Stimulated activated naive CD8-positive, alpha-beta T cell treated with anti-CD3 and anti-CD28 coated beads, Interleukin-15, Interleukin-2, amounts not matched to agents 100 ng/mL and 50 ng/mL, for 24 hours (primary cell): Measurements from ENCODE around the gene LAGE3.
"Not testable (repeated sequence)": the region's sequence is repeated elsewhere in the genome, so short reads cannot be mapped to it uniquely, and the experiment has no call there.

ENCODE experiments used
- H3K27ac Mint-ChIP-seq: one replicate; pipeline ENCODE4 v1.8.0; 2021; ENCODE audit warnings: mild to moderate bottlenecking, mixed read lengths
- H3K27me3 Mint-ChIP-seq: one replicate; pipeline ENCODE4 v1.8.0; 2021; ENCODE audit warnings: mixed read lengths
- H3K36me3 Mint-ChIP-seq: one replicate; pipeline ENCODE4 v1.8.0; 2021; ENCODE audit warnings: low read depth, mixed read lengths
- H3K4me1 Mint-ChIP-seq: one replicate; pipeline ENCODE4 v1.8.0; 2021; ENCODE audit warnings: low read depth, mixed read lengths
- H3K4me3 Mint-ChIP-seq: one replicate; pipeline ENCODE4 v1.8.0; 2021; ENCODE audit warnings: mild to moderate bottlenecking, mixed read lengths
- H3K9me3 Mint-ChIP-seq: one replicate; pipeline ENCODE4 v1.8.0; 2021; ENCODE audit warnings: mixed read lengths

LAGE3 gene

DNA sequence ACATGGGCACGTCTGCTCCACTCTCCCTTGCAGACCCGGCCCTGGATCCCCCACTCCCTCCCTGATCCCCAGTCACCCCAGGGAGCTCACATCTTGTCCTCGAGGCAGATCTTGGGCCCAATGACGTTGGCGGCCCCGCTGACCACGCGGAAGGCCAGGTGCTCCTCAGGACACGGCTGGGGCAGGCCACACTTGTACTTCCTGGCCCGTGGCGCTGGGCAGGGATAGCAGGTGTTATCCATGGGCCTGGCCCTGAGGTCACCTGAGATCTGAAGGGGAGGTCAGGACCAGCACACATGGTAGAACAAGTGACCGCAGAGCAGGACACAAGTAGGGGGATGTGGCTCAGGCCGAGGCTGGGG, 29.3 kb upstream of the LAGE3 start:
- Mint-ChIP-seq H3K27me3 (no peaks in the 10 kb centered on the region), H3K9me3 (no peaks in the 10 kb centered on the region), H3K4me1 (peaks cover 20% of the 10 kb centered on the region)

DNA sequence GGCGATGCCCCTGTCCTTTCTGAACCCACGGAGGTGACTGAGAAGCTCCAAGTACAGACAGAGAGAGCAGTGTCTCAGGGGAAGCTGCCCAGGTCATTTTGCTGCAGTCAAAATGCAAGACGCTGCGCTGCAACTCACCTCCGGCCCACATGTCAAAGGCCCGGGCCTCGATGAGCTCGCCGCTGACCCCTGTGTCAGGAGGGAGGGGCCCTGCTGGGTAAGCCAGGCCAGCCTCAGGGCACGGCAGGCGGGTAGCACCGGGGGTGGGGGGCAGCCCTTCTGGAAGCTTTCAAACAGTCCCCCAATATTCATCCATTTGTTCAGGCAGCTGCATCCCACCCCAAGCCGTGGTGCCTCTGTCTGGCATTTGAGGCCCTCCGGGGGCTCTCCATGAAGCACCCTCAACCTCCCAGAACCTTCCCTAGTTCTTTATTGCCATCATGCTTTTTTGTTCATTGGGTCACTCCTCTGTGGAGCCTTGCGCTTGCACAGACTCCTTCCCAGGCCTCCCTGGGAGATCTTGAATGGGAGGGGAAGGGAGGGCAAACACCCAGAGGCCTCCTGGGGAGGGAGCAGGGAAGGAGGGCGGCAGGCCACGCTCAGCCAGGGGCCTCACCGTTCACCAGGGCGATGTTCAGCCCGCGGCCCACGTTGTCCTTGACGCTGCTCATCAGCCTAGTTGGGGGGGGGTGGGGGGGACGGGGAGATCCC, 28.7 kb upstream of the LAGE3 start:
- Mint-ChIP-seq H3K27ac (no peak overlapping the region), H3K36me3 (peaks cover 22% of the 10 kb centered on the region), H3K27me3 (no peaks in the 10 kb centered on the region), H3K4me1 (peaks cover 20% of the 10 kb centered on the region), H3K9me3 (no peaks in the 10 kb centered on the region), H3K4me3 (no peak overlapping the region)

More for the DNA sequence above, 29.3 kb upstream of the LAGE3 start:
- Mint-ChIP-seq H3K36me3 (peaks cover 22% of the 10 kb centered on the region), H3K4me3 (no peak overlapping the region), H3K27ac (no peak overlapping the region)

DNA sequence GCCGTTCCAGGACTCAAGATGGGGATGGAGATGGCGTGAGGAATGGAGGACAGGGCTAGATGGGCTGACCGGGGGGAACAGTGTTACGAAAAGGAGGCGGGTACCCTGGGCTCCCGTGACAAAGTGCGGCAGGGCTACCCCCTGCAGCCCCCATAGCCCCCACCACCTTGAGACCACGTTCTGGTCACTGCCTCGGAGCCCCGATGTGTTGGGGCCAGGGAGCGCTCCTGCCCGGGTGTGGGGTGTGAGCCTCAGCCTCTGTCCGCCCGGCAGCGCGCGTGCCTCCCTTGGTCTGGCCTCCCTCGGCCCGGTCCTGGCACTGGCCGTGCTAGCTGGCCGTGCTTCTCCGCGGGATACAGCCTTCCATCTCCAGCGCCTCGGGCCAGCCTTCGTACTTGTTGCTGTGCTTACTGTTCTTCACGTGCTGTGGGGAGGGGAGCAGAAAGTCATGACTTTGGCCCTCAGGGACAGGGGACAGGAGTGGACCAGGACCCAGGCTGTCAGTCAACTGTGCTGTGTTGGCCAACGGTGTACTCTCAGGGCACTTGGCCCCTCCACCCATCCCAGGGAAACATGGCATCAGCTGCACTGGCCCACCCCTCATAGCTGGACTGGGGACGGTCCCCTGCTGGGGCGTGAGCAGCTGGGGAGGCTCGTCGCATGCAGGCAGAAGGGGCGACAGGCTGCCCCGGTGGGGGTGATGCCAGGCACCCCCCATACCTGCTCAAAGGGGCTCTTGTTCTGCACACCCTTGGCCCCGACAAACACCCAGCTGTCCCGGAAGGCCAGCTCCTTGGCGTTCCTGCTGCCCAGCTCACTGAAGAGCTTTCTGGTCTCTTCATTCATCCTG, 27.6 kb upstream of the LAGE3 start:
- Mint-ChIP-seq H3K4me3 (no peak overlapping the region), H3K27ac (no peak overlapping the region), H3K36me3 (peaks cover 22% of the 10 kb centered on the region)

DNA sequence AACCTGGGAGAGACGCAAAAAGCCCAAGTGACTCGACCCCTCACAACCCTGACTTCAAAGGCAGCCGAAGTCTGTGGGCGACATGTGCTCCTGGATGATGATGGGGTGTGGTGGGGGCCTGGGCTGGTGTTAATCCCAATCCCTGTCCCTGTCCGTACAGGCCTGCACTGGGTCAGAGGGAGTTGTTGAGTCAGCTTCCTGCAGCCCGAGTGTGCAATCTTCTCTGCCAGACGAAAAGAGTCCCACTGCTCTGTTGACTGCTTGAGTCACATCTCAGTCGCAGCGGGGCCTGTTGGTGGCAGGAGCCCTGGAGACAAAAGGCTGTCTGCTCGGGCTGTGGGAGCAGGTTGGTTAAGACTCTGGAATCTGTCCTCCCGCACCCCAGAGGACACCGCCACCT, 26.7 kb upstream of the LAGE3 start:
- Mint-ChIP-seq H3K36me3 (peaks cover 17% of the 10 kb centered on the region), H3K9me3 (no peaks in the 10 kb centered on the region), H3K4me1 (peaks cover under 1% of the 10 kb centered on the region), H3K27ac (no peak overlapping the region), H3K27me3 (no peaks in the 10 kb centered on the region), H3K4me3 (no peak overlapping the region)

More for the DNA sequence above, 27.6 kb upstream of the LAGE3 start:
- Mint-ChIP-seq H3K27me3 (no peaks in the 10 kb centered on the region), H3K4me1 (peaks cover 10% of the 10 kb centered on the region), H3K9me3 (no peaks in the 10 kb centered on the region)

DNA sequence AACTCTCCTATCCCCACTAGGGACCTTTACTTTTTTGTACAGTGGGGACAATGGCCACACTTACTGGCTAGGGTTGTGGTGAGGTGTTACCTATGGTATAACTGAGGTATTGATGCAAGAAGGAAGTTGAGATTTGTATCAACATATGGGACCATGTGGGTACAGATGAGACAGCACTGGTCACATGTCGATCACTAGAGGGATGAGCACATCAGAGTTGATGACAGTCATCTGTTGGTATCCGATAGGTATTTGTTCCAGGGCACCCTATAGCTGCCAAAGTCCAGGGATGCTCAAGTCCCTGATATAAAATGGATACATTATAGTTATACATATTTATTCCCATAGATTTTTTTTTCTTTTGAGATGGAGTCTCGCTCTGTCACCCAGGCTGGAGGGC, 23.9 kb upstream of the LAGE3 start:
- Mint-ChIP-seq H3K36me3 (no peaks in the 10 kb centered on the region), H3K27ac (no peak overlapping the region), H3K4me1 (no peaks in the 10 kb centered on the region), H3K4me3 (no peak overlapping the region), H3K9me3 (no peaks in the 10 kb centered on the region), H3K27me3 (no peaks in the 10 kb centered on the region)

DNA sequence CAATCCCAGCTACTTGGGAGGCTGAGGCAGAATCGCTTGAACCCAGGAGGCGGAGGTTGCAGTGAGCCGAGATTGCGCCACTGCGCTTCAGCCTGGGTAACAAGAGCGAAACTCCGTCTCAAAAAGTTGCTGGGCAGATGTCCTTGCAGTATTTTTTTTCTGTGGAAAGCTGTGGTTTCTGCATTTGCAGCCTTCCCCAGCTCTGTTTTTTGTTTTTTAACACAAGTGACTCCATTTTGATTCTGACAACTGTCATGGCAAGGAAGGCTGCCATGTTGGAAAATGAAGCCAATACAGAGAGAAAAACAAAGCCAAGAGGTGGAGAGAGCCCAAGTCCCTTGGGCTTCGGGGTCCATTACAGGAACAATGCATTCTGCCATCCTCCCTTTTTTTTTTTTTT, 23.0 kb upstream of the LAGE3 start:
- H3K4me3 Mint-ChIP-seq: no peak overlapping the region
- H3K4me1 Mint-ChIP-seq: no peaks in the 10 kb centered on the region
- H3K36me3 Mint-ChIP-seq: no peaks in the 10 kb centered on the region
- no peak overlapping the region for H3K27ac Mint-ChIP-seq
- no peaks in the 10 kb centered on the region for H3K9me3 Mint-ChIP-seq
- H3K27me3 Mint-ChIP-seq: no peaks in the 10 kb centered on the region

DNA sequence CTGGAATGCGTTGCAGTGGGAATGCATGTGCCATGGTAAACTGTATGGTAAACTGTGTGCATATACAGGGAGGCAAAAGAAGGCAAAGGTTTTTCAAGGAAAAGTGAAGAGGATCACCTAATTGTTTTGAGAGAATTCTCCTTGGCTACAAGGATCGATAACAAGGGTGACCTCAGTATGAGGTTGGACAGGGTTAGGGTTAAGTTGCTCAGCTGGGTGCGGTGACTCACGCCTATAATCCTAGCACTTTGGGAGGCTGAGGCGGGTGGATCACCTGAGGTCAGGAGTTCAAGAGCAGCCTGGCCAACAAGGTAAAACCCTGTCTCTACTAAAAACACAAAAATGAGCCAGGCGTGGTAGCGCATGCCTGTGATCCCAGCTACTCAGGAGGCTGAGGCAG, 22.3 kb upstream of the LAGE3 start:
- not testable (repeated sequence) for H3K9me3 Mint-ChIP-seq, H3K27ac Mint-ChIP-seq, H3K4me1 Mint-ChIP-seq, H3K36me3 Mint-ChIP-seq, H3K27me3 Mint-ChIP-seq, H3K4me3 Mint-ChIP-seq

DNA sequence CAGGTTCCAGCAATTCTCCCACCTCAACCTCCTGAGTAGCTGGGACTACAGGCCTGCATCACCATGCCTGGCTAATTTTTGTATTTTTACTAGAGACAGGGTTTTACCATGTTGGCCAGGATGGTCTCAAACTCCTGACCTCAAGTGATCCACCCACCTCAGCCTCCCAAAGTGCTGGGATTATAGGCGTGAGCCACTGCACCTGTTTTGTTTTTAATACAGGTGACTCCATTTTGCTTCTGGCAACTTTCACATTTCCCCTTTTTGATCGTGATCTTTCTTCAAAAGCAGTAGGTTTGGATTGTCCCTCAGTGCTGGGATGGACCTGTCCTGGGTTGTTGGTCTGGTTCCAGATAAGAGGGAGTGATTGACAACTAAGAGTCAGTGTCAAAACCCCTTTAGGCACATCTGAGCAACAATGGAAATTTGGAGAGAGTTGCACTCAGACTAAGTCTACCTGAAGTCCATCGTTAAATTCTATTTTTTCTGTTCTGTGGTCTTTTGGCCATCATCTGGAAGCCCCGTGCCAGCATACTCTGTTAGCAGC, 17.6 kb upstream of the LAGE3 start:
- not testable (repeated sequence) for H3K9me3 Mint-ChIP-seq, H3K36me3 Mint-ChIP-seq, H3K4me1 Mint-ChIP-seq, H3K4me3 Mint-ChIP-seq, H3K27me3 Mint-ChIP-seq, H3K27ac Mint-ChIP-seq

DNA sequence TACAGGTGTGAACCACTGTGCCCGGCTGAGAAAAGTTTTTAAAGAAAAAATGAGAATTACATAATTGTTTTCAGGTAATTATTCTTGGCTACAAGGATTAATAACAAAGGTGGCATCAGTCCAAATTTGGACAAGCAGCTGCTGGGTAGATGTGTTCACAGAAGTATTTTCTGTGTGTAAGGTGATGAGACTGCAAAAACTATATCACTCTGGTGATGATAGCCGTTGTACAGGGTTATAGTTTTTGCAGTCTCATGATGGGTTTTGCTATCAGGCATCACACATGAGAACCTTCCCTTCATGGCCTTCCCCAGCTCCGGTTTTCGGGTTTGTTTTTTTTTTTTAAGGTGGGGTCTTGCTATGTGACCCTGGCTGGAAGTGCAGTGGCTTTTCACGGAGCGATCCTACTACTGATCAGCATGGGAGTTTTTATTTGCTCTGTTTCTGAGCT, 16.4 kb upstream of the LAGE3 start:
- Mint-ChIP-seq H3K27ac (no peak overlapping the region), H3K36me3 (no peaks in the 10 kb centered on the region), H3K4me3 (no peak overlapping the region), H3K9me3 (no peaks in the 10 kb centered on the region), H3K27me3 (no peaks in the 10 kb centered on the region), H3K4me1 (peaks cover 7% of the 10 kb centered on the region)

DNA sequence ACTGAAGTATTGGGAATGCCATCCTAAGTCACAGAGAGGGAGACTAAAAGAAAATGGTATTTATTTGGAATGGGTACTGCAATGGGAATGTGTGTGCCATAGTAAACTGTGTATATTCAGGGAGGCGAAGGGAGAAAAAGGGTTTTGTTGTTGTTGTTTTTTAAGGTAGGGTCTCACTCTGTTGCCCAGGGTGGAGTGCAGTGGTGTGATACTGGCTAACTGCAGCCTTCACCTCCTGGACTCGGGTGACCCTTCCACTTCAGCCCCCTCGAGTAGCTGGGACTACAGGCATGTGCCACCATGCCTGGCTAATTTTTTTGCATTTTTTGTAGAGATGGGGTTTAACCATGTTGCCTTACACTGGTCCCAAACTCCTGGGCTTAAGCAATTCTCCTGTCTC, 15.6 kb upstream of the LAGE3 start:
- Mint-ChIP-seq H3K4me1 (peaks cover 7% of the 10 kb centered on the region), H3K9me3 (no peaks in the 10 kb centered on the region), H3K27me3 (no peaks in the 10 kb centered on the region), H3K27ac (no peak overlapping the region), H3K4me3 (no peak overlapping the region), H3K36me3 (no peaks in the 10 kb centered on the region)

DNA sequence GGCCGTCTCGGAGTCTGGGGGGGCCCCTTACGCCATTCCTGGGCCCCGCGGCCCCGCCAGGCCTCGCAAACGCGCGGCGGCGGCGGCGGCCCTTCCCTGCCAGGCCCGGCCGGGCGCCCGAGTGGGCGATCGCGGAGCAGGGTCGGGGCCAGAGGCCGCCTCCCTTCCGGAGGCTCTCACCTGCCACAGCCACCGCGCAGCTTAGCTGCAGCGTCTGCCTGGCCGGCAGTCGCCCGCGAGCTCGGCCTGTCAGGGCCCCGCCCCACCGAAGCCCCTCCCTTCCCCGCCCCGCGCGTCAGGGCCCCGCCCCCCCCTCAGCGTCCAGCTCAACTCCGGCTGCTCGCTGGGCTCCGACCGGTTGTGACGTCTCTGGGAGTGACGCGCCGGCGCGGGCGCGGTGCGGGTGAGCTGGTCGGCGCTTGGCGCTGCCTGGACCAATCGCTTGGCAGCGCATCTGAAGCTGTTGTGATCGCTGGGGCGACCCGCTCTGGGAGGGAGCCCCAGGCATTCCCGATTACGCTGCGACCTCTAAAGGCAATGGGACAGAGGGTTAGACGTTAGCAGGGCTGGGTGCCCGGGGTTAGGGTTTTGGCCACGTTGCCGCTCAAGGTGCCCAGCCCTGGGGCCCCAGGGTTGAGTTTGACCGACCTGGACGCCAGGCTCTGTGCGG, 11.5 kb upstream of the LAGE3 start, which contains the start of gene SLC10A3:
Gene SLC10A3, minus strand, starts transcription at position 216 of the 670 bp plus-strand sequence. CDS start 1,689 bp downstream, outside the sequence.
- no peaks in the 10 kb centered on the region for H3K9me3 Mint-ChIP-seq
- H3K27ac Mint-ChIP-seq: peak within 1 kb of the TSS; percentile 86
- H3K4me1 Mint-ChIP-seq: peaks cover 30% of the 10 kb centered on the region
- no peaks in the 10 kb centered on the region for H3K27me3 Mint-ChIP-seq
- peaks cover 5% of the 10 kb centered on the region for H3K36me3 Mint-ChIP-seq
- peak within 1 kb of the TSS; percentile 91 for H3K4me3 Mint-ChIP-seq

DNA sequence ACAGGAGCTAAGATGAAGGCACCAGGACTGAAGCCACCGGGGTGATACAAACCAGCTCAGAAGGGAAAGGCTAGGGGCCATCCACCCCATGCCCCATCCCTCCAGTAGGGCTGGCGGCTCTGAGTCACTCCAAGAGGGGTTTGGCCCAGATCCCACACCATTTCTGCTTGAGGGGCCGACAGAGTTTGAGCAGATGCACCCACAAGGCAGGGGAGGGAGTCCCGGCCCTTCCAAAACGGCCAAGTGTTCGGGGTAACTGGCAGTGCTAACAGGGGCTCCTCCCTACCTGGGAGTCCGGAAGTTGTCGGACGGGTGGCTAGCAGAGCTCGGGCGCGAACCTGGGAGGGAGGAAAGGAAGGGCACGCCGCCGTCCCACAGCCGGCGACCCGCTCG, 10.9 kb upstream of the LAGE3 start:
- Mint-ChIP-seq H3K4me3 (peak overlapping the region; percentile 91), H3K27ac (peak overlapping the region; percentile 86), H3K27me3 (no peaks in the 10 kb centered on the region), H3K36me3 (peaks cover 5% of the 10 kb centered on the region), H3K9me3 (no peaks in the 10 kb centered on the region), H3K4me1 (peaks cover 30% of the 10 kb centered on the region)

DNA sequence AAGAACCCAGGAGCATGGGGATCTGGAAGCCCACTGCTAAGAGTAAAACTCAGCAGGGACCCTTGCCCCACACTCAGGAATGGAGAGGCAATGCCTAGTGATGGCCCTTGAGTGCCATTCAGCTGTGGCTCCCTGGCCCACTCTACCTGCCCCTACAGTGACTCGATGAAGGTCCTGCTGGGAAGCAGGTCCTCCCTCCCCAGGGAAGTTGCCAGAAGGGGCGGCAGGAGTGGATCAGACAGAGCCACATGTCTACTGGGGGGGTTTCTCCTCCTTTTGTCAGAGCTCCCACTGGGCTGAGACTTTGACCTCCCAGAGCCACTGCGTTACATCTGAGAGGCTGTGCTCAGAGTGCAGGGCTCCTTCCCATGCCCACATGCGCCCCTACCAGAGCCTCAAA, 10.1 kb upstream of the LAGE3 start:
- peak overlapping the region; percentile 91 for H3K4me3 Mint-ChIP-seq
- no peaks in the 10 kb centered on the region for H3K27me3 Mint-ChIP-seq
- H3K27ac Mint-ChIP-seq: peak overlapping the region; percentile 86
- H3K9me3 Mint-ChIP-seq: no peaks in the 10 kb centered on the region
- peaks cover 5% of the 10 kb centered on the region for H3K36me3 Mint-ChIP-seq
- peaks cover 35% of the 10 kb centered on the region for H3K4me1 Mint-ChIP-seq

DNA sequence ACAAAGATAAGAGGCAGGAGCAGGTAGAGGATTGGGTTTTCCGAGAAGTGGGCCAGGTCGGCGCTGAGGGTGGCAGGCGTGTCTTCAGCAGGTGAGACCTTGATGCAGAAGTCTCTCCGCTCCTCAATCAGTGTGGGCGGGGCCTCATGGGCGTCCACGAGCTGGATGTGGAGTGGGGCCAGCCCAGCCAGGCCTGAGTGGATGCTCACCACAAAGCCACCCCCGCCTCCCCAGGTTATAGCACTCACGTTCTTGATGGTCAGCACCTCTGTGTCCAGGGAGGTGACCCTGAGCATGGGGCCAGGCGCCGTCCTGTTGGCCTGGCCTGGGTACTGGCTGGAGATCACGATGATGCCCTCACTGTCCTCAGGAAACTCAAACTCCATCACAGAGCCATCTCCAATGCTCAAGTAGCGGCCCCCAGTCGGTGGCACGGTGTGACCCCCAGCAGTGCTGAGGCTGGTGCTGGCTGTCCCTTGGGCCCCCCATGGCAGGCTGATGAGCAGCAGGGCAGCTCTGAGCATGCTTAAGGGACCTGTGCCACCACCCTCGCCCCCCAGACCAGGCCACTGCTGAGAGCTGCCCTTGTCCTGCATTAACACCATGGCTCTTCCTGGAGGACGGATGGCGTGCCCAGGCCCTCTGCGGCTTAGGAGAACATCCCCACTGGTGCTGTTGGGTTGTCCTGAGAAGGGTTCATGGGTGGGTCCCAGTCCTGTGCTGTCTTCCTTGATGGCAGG, 9.4 kb upstream of the LAGE3 start:
- peaks cover 39% of the 10 kb centered on the region for H3K4me1 Mint-ChIP-seq
- H3K9me3 Mint-ChIP-seq: no peaks in the 10 kb centered on the region
- H3K27me3 Mint-ChIP-seq: no peaks in the 10 kb centered on the region
- peak overlapping the region; percentile 91 for H3K4me3 Mint-ChIP-seq
- H3K27ac Mint-ChIP-seq: no peak overlapping the region
- peaks cover 12% of the 10 kb centered on the region for H3K36me3 Mint-ChIP-seq
